HG03558 (cell line): ENCODE results near the gene BGLAP.
"Not testable (repeated sequence)": the region's sequence is repeated elsewhere in the genome, so short reads cannot be mapped to it uniquely, and the experiment has no call there.

Source experiments
- ATAC-seq: cut with Tn5 transposase; IDR thresholded peaks from one replicate; pipeline ENCODE4 v1.9.1; 2021; ENCODE audit warnings: moderate number of reproducible peaks; ENCODE audit not compliant: unreplicated experiment; ENCODE audit errors: extremely low read depth

BGLAP gene

DNA sequence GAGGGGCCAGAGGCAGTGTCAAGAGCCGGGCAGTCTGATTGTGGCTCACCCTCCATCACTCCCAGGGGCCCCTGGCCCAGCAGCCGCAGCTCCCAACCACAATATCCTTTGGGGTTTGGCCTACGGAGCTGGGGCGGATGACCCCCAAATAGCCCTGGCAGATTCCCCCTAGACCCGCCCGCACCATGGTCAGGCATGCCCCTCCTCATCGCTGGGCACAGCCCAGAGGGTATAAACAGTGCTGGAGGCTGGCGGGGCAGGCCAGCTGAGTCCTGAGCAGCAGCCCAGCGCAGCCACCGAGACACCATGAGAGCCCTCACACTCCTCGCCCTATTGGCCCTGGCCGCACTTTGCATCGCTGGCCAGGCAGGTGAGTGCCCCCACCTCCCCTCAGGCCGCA lies at the start of gene BGLAP:
Gene BGLAP (plus strand): TSS at position 259 of the 400 bp plus-strand sequence. CDS start 48 bp downstream, at position 307.
- no peak for ATAC-seq

DNA sequence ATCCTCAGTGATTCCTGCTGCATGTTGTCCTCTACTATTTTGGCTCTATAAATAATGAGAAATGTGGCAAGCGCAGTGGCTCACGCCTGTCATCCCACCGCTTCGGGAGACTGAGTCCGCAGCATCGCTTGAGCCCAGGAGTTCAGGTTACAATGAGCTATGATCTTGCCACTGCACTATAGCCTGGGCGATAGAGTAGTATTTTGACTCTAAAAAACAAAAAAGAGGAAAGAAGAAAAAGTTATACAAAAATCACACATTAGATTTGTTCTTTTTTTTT lies 48.8 kb upstream of the BGLAP start:
- ATAC-seq, result no peak

DNA sequence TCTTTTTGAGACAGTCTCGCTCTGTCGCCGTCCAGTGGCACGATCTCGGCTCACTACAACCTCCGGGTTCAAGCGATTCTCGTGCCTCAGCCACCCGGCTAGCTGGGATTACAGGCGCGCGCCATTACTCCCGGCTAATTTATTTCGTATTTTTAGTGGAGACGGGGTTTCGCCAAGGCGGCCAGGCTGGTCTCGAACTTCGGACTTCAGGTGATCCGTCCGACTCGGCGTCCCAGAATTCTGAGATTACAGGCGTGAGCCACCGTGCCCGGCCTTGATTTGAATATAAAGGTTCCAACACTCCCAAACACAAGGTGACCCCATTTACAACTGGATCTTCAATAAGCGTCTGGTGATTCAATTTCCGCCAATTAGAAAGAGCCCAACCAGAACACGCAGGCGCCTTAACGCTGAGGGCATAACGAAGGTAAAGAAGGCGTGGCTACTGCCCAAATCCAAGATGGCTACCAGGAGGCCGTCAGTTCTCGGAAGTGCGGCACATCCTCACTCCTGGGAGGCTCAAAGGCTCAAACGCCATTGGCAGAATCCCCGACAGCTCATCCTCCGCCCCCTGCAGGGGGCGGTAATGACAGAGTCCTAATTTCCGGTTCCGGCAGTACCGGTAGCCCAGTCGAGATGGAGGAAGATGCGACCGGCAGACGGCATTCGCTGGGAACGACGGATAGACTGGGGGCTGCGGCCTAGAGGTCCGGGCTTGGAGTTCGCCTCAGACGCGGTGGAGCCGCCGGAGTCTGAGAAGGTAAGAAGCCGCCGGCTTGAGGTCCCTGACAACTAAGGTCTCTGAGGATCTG lies 48.3 kb upstream of the BGLAP start, which contains the start of gene SLC25A44:
Gene SLC25A44 (plus strand): TSS at position 617 of the 812 bp plus-strand sequence. CDS start 5,744 bp downstream, outside the sequence.
- peak; percentile 86 for ATAC-seq

DNA sequence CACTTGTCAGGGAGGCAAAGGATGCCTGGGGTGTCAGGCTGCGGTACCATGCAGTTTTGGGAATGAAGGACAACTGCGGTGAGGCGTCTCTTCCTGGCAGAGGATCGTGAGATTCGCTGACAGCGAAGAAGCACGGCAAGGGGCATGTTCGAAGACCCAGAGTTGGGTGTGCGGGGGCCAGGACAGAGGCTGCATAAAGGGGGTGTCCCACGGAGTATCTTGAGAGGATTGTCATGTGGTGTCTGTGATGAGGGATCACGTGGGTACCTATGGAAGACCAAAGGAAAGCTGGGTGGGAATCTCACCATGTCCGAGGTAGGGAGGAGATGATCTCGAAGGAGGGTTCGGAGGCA lies 47.7 kb upstream of the BGLAP start:
- ATAC-seq, result no peak

DNA sequence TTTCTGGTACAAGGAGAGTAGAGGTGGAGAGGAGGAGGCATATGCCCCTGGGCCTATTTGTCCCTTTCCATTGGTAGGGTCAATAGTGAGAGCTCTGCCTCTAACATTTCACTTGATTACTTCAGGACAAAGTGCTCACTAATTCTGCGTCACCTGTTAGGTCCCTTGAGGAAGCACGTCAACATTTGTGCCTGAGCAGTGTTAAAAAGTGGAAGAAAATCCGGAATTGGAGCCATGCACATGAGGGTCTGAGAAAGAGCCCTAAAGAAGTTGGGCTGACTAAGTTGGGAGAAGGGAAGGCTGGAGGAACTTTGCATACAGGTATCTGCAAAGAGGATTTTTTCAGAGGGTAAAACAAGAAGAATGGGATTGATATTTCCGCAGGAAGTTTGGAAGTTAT lies 46.1 kb upstream of the BGLAP start:
- no peak for ATAC-seq

DNA sequence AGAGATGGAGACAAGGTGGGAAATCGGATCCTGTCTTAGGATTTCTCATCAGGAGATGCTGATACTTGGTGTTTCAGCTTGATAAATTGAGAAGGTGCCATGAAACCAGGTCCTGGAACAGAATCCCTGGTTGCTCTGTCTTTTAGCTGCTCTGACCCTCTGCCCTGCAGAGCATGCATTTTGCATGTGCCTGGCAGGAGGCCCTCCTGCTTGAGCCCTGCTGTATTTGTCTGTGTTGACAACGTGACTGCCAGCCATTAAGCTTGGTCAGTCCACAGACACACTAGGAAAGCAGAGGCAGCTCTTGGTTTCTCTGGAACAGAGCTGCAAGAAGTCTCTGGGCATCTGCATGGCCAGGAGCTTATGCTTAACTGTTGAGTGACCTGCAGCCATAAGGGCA lies 45.5 kb upstream of the BGLAP start:
- ATAC-seq, result no peak

DNA sequence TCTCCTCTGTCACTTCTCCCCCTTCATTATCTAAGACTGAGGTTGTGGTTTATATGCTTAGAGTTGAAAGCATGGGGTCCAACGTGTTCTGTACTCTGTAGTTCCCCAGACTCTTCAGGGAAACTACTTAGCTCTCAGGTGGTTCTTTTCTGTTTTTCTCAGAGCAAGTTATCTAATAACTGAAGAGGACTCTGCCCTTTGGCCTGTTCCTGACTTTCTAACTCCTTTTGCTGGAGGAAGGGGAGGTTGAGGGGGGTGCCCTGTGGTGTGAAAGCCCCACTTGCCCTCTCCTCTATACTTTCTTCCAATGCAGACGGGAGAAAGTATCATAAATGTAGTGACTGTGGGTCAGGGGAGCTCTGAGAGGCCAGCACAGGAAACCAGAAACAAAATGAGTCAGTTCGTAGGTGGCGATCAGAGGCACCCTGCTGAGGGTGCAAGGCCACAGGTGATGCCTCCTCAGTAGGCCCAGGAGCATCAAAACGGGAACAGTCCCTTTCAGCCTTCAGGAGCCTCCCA lies 43.1 kb upstream of the BGLAP start:
- ATAC-seq, result no peak

DNA sequence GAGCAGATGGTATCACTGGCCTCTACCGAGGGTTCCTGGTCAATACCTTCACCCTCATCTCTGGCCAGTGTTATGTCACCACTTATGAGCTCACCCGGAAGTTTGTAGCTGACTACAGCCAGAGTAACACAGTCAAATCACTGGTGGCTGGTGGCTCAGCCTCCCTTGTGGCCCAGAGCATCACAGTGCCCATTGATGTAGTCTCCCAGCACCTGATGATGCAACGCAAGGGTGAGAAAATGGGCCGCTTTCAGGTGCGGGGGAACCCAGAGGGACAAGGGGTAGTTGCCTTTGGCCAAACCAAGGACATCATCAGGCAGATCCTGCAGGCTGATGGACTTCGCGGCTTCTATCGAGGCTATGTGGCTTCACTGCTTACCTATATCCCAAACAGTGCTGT lies 41.9 kb upstream of the BGLAP start:
- ATAC-seq, result no peak

DNA sequence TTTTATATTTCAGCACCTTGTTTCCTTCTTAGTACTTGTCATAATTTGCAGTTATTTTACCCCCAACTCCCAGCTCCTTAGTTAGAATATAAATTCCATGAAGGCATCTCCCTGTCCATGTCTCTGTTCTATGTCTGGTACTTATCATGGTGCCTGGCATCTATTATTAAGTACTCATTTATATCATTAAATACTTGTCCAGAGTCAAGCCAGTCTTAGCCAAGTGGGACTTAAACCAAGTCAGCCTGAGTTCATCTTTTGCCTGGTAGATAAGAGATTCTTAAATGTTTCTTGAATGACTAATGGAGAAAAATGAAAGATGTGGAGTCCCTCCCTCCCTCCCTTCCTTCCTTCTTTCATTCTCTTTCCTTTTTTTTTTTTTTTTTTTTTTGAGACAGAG lies 38.7 kb upstream of the BGLAP start:
- no peak for ATAC-seq

DNA sequence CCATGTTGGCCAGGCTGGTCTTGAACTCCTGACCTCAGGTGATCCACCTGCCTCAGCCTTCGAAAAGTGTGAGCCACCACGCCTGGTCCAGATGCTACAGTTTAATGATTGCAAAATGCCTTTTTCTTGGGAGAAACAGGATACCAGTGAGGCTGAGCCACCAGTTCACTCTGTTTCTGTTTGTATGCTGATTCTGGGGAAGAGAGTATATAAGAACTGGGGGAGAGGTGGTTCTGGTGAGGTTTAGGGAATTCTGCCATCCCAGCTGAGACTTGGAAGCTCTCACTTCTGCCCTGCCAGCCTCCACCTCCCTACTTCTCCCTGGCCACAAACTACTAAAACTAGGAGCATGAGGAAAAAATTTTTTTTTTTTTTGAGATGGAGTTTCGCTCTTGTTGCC lies 37.3 kb upstream of the BGLAP start:
- ATAC-seq, result no peak

DNA sequence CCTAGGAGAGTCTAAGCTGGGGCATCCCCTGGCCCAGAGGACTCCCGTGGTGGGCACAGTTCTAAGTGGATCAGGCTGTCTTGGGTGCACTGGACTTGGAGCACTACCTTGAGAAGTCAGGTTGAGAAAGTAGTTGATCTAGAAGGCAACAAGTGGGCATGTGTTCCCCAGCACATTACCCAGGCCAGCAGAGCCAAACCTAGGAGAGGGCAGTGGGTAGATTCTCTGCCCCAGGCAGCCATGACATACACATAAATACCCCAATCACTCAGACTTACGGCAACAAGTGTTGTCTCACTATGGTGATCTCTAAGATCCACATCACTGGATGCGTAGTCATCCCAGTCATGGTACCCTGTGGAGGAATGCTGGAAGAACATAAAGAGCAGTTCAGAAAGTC lies 30.7 kb upstream of the BGLAP start:
- no peak for ATAC-seq

DNA sequence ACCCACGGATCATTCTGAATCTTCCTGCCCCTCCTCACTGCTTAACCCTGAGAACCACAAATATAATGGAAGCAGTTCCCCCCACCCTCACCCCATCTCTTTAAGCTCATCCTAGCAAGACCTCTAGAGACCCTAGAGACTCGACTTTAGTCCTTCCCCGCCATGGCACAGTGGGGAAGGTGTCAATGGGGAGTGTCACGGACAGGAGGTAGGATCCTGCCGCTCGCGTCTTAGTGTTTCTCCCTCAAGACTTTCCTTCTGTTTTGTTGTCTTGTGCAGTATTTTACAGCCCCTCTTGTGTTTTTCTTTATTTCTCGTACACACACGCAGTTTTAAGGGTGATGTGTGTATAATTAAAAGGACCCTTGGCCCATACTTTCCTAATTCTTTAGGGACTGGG lies 29.9 kb upstream of the BGLAP start:
- no peak for ATAC-seq

DNA sequence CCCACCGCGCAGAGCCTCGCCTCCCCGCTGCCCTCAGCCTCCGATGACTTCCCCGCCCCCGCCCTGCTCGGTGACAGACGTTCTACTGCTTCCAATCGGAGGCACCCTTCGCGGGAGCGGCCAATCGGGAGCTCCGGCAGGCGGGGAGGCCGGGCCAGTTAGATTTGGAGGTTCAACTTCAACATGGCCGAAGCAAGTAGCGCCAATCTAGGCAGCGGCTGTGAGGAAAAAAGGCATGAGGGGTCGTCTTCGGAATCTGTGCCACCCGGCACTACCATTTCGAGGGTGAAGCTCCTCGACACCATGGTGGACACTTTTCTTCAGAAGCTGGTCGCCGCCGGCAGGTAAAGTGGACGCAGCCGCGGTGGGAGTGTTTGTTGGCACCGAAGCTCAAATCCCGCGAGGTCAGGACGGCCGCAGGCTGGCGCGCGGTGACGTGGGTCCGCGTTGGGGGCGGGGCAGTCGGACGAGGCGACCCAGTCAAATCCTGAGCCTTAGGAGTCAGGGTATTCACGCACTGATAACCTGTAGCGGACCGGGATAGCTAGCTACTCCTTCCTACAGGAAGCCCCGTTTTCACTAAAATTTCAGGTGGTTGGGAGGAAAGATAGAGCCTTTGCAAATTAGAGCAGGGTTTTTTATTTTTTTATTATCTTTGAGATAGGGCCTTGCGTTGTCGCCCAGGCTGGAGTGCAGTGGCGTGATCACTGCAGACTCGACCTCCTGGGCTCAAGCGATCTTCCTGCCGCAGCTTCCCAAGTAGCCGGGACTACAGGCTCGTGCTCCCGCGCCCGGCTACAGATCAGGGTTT lies 28.9 kb upstream of the BGLAP start, which contains the start of gene PMF1:
Gene PMF1 (plus strand): TSS at position 175 of the 811 bp plus-strand sequence. CDS start 9 bp downstream, at position 184.
- ATAC-seq, result no peak

DNA sequence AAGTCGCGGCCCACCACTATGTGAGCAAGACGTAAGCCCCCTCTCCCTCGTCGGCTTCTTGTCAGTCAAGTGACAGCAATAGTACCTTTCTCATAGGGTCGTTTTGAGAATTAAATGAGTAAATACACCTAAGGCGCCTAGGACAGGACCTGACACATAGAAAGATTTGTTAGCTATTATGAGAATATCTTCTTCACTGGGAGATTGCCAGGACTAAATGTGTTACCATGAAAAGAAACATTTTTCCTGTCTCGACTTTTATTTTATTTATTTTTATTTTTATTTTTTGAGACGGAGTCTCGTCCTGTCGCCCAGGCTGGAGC lies 28.4 kb upstream of the BGLAP start:
- ATAC-seq, result no peak

DNA sequence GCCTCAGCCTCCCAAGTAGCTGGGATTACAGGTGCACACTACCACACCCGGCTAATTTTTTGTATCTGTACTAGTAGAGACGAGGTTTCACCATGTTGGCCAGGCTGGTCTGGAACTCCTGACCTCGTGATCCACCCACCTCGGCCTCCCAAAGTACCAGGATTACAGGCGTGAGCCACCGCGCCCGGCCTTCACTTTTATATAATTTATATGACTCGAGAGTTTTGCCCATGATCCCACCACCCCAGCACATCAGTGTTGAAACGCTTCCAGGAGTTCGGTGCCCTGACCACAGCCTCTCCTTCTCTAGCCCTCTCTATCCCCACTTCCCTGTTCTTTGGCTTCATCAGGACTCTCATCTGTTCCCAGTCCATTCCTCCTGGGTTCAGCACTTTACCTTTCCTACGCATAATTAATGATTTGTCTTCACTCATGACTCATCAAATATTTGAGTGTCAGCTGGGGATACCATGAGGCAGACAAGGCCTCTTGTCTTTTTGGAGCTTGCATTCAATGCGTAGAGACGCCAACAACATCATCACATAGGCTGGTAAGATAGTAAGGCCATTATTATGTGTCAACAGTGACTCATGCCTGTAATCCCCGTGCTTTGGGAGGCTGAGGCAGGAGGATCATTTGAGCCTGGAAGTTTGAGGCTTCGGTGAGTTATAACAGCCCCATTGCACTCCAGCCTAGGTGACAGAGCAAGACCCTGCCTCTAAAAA lies 27.8 kb upstream of the BGLAP start:
- ATAC-seq, result no peak

DNA sequence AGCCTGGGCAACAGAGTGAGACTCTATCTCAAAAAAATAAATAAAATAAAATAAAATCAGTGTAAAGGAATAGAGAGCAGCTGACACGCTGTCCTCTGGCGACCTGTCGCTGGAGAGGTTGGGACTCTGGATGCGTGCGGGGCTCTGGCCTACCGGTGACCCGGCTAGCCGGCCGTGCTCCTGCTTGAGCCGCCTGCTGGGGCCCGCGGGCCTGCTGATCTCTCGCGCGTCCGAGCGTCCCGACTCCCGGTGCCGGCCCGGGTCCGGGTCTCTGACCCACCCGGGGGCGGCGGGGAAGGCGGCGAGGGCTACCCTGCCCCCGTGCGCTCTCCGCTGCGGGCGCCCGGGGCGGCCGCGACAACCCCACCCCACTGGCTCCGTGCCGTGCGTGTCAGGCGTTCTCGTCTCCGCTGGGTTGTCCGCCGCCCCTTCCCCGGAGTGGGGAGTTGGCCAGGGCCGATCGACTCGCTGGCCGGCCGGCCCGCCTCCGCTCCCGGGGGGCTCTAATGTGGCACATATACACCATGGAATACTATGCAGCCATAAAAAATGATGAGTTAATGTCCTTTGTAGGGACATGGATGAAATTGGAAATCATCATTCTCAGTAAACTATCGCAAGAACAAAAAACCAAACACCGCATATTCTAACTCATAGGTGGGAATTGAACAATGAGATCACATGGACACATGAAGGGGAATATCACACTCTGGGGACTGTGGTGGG lies 25.5 kb upstream of the BGLAP start:
- ATAC-seq, result not testable (repeated sequence)

DNA sequence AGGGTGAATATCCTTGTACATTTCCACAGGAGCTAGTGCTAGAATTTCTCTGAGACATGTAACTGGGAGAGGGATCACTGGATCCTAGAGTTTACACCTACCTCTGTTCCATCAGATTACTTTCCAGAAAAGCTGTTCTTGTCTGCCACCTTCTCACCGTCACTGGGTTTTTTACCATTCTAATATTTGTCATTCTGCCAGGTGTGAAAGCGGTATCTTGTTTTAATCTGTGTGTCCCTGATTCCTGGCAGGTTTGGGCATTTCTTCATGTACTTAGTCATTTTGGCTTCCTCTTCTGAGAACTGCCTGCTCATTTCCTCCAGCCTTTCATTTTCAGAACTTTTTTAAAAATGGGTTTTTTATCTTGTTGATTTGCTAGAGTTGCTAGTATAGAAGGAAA lies 24.1 kb upstream of the BGLAP start:
- ATAC-seq, result no peak

DNA sequence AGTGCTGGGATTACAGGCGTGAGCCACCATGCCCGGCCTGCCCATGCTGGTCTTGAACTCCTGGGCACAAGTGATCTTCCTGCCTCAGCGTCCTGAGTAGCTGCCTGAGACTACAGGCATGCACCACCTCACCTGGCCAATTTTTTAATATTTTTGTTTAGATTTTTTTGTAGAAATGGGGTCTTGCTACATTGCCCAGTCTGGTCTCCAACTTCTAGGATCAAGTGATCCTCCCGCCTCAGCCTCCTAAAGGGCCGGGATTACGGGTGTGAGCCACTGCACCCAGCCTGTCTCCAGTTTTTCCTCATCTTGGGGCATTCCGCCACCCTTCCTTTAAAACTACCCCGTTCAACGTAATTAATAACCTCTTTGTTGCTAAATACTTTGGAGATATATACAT lies 21.8 kb upstream of the BGLAP start:
- ATAC-seq, result no peak

DNA sequence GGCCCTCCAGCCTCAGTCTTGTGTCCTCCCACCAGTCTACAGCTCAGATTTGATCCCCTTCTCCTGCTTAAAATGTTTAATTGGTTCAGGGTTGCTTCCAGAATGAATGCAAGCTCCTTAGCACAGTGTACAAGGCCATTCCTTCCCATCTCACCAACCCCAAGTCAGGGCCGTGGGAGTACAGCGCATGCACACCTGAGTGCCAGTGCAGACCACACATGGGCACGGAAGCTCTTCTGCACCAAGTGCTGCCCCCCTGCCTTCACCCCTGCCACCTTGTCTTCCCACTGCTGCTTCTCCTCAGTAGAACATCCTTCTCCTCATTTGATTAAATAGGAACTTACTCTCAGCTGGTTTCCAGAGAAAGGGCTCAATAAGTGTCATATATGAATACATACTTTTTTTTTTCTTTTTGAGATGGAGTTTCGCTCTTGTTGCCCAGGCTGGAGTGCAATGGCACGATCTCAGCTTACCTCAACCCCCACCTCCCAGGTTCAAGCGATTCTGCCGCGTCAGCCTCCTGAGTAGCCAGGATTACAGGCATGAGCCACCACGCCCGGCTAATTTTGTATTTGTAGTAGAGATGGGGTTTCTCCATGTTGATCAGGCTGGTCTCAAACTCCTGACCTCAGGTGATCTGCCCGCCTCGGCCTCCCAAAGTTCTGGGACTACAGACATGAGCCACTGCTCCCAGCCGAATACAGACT lies 19.8 kb upstream of the BGLAP start:
- no peak for ATAC-seq

DNA sequence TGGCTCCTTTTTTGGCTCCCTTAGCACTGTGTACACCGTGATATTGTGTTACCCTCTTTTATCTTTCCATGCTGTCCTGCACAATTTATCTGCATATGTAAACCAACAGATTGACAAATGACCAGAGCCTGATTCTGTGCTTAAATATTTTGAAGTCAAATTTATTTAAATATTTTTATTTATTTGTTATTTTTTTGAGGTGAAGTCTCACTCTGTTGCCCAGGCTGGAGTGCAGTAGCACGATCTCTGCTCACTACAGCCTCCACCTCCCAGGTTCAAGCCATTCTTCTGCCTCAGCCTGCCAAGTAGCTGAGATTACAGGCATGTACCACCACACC lies 16.3 kb upstream of the BGLAP start:
- no peak for ATAC-seq
